Right atrium auricular region (tissue), 2 donors: ENCODE data around the gene DCDC1. TPM values are rescaled to one million over a fixed set of nuclear protein-coding genes. Genes with fewer than 3 reads are reported as not detected.

Experiments used
- DNase-seq: peaks from one replicate; pipeline ENCODE4 v3.0.0-alpha.2; 2019; ENCODE audit warnings: low spot score
- H3K27ac ChIP-seq, 2 donors: fragments of 200-600 bp; sonication (generic); 1 replicate in 1 of 2; 2 replicates in 1 of 2; pipeline ENCODE4 v1.5.1; 2016 to 2019
- H3K27me3 ChIP-seq, 2 donors: fragments of 200-600 bp; sonication (generic); one replicate each; pipeline versions ENCODE4 v1.5.1 to v1.6.0; 2017 to 2019
- H3K36me3 ChIP-seq: fragments of 200-600 bp; sonication (generic); one replicate; pipeline ENCODE4 v1.5.1; 2016
- H3K4me1 ChIP-seq, 2 donors: fragments of 200-600 bp; sonication (generic); one replicate each; pipeline versions ENCODE4 v1.5.1 to v1.6.0; 2017 to 2019
- H3K4me3 ChIP-seq, 2 donors: fragments of 200-600 bp; sonication (generic); 1 replicate in 1 of 2; 2 replicates in 1 of 2; pipeline ENCODE4 v1.5.1; 2017 to 2019; ENCODE audit warnings: mild to moderate bottlenecking in 1 of 2, moderate library complexity in 1 of 2
- H3K9me3 ChIP-seq, 2 donors: fragments of 200-600 bp; sonication (generic); one replicate each; pipeline ENCODE4 v1.5.1; 2019
- CTCF ChIP-seq, 2 donors: fragments of 200-600 bp; sonication (generic); IDR thresholded peaks; one replicate each; pipeline ENCODE4 v1.5.1; 2019; ENCODE audit warnings: antibody characterized with exemption in 2 of 2
- total RNA-seq, 2 donors: library from RNA; depleted of rRNA; stranded (reverse); fragments of >200 nt; gene quantifications; one replicate each; pipeline ENCODE4 v1.1.0, GENCODE V29; 2016

DCDC1 gene
- total RNA-seq, 2 donors from 2014 or later: 0.15 to 0.24 TPM

- no peak for DNase-seq
- peaks cover 0 to 3% of the 10 kb centered on the region in 2 donors for H3K4me1 ChIP-seq
- no peaks in the 10 kb centered on the region for H3K27me3 ChIP-seq
- TF ChIP-seq CTCF (IDR thresholded peaks at IDR 0.05): no peak
- no peak overlapping the region for H3K4me3 ChIP-seq
- no peaks in the 10 kb centered on the region for H3K36me3 ChIP-seq
- H3K27ac ChIP-seq: no peak overlapping the region
- no peaks in the 10 kb centered on the region for H3K9me3 ChIP-seq
Observed at GRCh38 chr11:30908857-30909256, 460.7 kb downstream of the DCDC1 start.

GRCh38 chr11:30908272-30908671 is 461.3 kb downstream of the DCDC1 start:
- TF ChIP-seq CTCF (IDR thresholded peaks at IDR 0.05): no peak
- Histone ChIP-seq H3K9me3 (no peaks in the 10 kb centered on the region), H3K27ac (no peak overlapping the region), H3K4me1 (no peaks in the 10 kb centered on the region), H3K4me3 (no peak overlapping the region), H3K36me3 (no peaks in the 10 kb centered on the region), H3K27me3 (no peaks in the 10 kb centered on the region)
- no peak for DNase-seq

- no peak overlapping the region for H3K27ac ChIP-seq
- TF ChIP-seq CTCF (IDR thresholded peaks at IDR 0.05): no peak
- H3K4me1 ChIP-seq: no peaks in the 10 kb centered on the region
- no peaks in the 10 kb centered on the region for H3K9me3 ChIP-seq
- H3K4me3 ChIP-seq: no peak overlapping the region
- no peak for DNase-seq
- H3K36me3 ChIP-seq: no peaks in the 10 kb centered on the region
- no peaks in the 10 kb centered on the region for H3K27me3 ChIP-seq
Observed at GRCh38 chr11:30902929-30903328, 466.6 kb downstream of the DCDC1 start.

- Histone ChIP-seq H3K36me3 (no peaks in the 10 kb centered on the region), H3K9me3 (no peaks in the 10 kb centered on the region), H3K4me1 (no peaks in the 10 kb centered on the region), H3K4me3 (no peak overlapping the region), H3K27me3 (no peaks in the 10 kb centered on the region), H3K27ac (no peak overlapping the region)
- no peak for TF ChIP-seq CTCF (IDR thresholded peaks at IDR 0.05)
- no peak for DNase-seq
Observed at GRCh38 chr11:30895046-30895445, 474.5 kb downstream of the DCDC1 start.

GRCh38 chr11:30893318-30893717 is 476.2 kb downstream of the DCDC1 start:
- no peak for TF ChIP-seq CTCF (IDR thresholded peaks at IDR 0.05)
- no peaks in the 10 kb centered on the region for H3K36me3 ChIP-seq
- H3K9me3 ChIP-seq: no peaks in the 10 kb centered on the region
- H3K27ac ChIP-seq: no peak overlapping the region
- H3K4me3 ChIP-seq: no peak overlapping the region
- no peaks in the 10 kb centered on the region for H3K4me1 ChIP-seq
- DNase-seq: no peak
- H3K27me3 ChIP-seq: no peaks in the 10 kb centered on the region

GRCh38 chr11:30889143-30889794 is 480.3 kb downstream of the DCDC1 start:
- H3K36me3 ChIP-seq: no peaks in the 10 kb centered on the region
- DNase-seq: no peak
- no peak overlapping the region for H3K4me3 ChIP-seq
- no peak for TF ChIP-seq CTCF (IDR thresholded peaks at IDR 0.05)
- no peaks in the 10 kb centered on the region for H3K4me1 ChIP-seq
- no peaks in the 10 kb centered on the region for H3K9me3 ChIP-seq
- H3K27me3 ChIP-seq: no peaks in the 10 kb centered on the region
- H3K27ac ChIP-seq: no peak overlapping the region
